ENCODE results near the gene B3GLCT.

B3GLCT gene

GRCh38 chr13:31361673-31362072 is 161.9 kb downstream of the B3GLCT start:
- TF ChIP-seq CTCF (IDR thresholded peaks at IDR 0.05) = no peak

GRCh38 chr13:31365630-31366029 is 165.9 kb downstream of the B3GLCT start:
- no peak for TF ChIP-seq CTCF (IDR thresholded peaks at IDR 0.05)

- no peak for TF ChIP-seq CTCF (IDR thresholded peaks at IDR 0.05)
These were observed 167.6 kb downstream of the B3GLCT start for GRCh38 chr13:31367410-31367809.

- no peak for TF ChIP-seq CTCF (IDR thresholded peaks at IDR 0.05)
These were observed 169.4 kb downstream of the B3GLCT start for GRCh38 chr13:31369213-31369612.

- no peak for TF ChIP-seq CTCF (IDR thresholded peaks at IDR 0.05)
These were observed 172.7 kb downstream of the B3GLCT start for GRCh38 chr13:31372454-31372853.

GRCh38 chr13:31374682-31375081 is 174.9 kb downstream of the B3GLCT start:
- TF ChIP-seq CTCF (IDR thresholded peaks at IDR 0.05) = no peak

GRCh38 chr13:31377946-31378345 is 178.2 kb downstream of the B3GLCT start:
- TF ChIP-seq CTCF (IDR thresholded peaks at IDR 0.05) = no peak

GRCh38 chr13:31380715-31381114 is 180.9 kb downstream of the B3GLCT start:
- no peak for TF ChIP-seq CTCF (IDR thresholded peaks at IDR 0.05)

Data from LNCAP (cell line).